Superior temporal gyrus (tissue), 1 donor: ENCODE data around the gene CPNE4.

Experiments
- DNase-seq: peaks from one replicate; pipeline ENCODE4 v3.0.0-alpha.2; 2016; ENCODE audit errors: extremely low spot score

The CPNE4 gene

GRCh38 chr3:131602011-131602779 lies 432.6 kb downstream of the CPNE4 start:
- no peak for DNase-seq

- no peak for DNase-seq
Observed at GRCh38 chr3:131597816-131598215, 437.0 kb downstream of the CPNE4 start.

- no peak for DNase-seq
Observed at GRCh38 chr3:131596884-131597283, 437.9 kb downstream of the CPNE4 start.

GRCh38 chr3:131591394-131592014 lies 443.3 kb downstream of the CPNE4 start:
- DNase-seq, result no peak

GRCh38 chr3:131586277-131586676 lies 448.5 kb downstream of the CPNE4 start:
- no peak for DNase-seq

GRCh38 chr3:131582438-131582837 lies 452.4 kb downstream of the CPNE4 start:
- no peak for DNase-seq

GRCh38 chr3:131568460-131568859 lies 466.4 kb downstream of the CPNE4 start:
- DNase-seq, result no peak

GRCh38 chr3:131564812-131565211 lies 470.0 kb downstream of the CPNE4 start:
- no peak for DNase-seq

- DNase-seq, result no peak
Observed at GRCh38 chr3:131561511-131561910, 473.3 kb downstream of the CPNE4 start.

GRCh38 chr3:131560795-131561194 lies 474.0 kb downstream of the CPNE4 start:
- DNase-seq, result no peak

- no peak for DNase-seq
Observed at GRCh38 chr3:131555456-131555855, 479.4 kb downstream of the CPNE4 start.

- DNase-seq, result no peak
Observed at GRCh38 chr3:131553495-131554247, 481.1 kb downstream of the CPNE4 start.

- DNase-seq, result no peak
Observed at GRCh38 chr3:131551761-131552160, 483.1 kb downstream of the CPNE4 start.

GRCh38 chr3:131550562-131551465 lies 484.0 kb downstream of the CPNE4 start:
- no peak for DNase-seq

- no peak for DNase-seq
Observed at GRCh38 chr3:131549340-131549739, 485.5 kb downstream of the CPNE4 start.

GRCh38 chr3:131547585-131547984 lies 487.2 kb downstream of the CPNE4 start:
- DNase-seq, result no peak

GRCh38 chr3:131546441-131546840 lies 488.4 kb downstream of the CPNE4 start:
- DNase-seq, result no peak

- no peak for DNase-seq
Observed at GRCh38 chr3:131544557-131544956, 490.3 kb downstream of the CPNE4 start.

- no peak for DNase-seq
Observed at GRCh38 chr3:131543714-131544113, 491.1 kb downstream of the CPNE4 start.

- no peak for DNase-seq
Observed at GRCh38 chr3:131541288-131541687, 493.5 kb downstream of the CPNE4 start.

GRCh38 chr3:131540821-131541220 lies 494.0 kb downstream of the CPNE4 start:
- no peak for DNase-seq

- no peak for DNase-seq
Observed at GRCh38 chr3:131540143-131540542, 494.7 kb downstream of the CPNE4 start.
